HCT116 (cell line): Measurements from ENCODE around the gene BTNL9. TPM values are rescaled to one million over a fixed set of nuclear protein-coding genes. Genes with fewer than 3 reads are reported as not detected.

Experiments used
- ATAC-seq: fragments of 200-7000 bp; cut with Tn5 transposase; 2 replicates; pipeline ENCODE4 v1.9.1; 2020; ENCODE audit warnings: mild to moderate bottlenecking, moderate library complexity
- BruUV-seq: library from RNA; stranded (reverse); fragments of 400-500 nt; replicated peaks from 2 replicates; lab custom pipeline; 2021; lab: Mats Ljungman, UMichigan
- CTCF ChIA-PET: fragments of 300-600 bp; sonication (Branson Sonifier 250); formaldehyde crosslinking; loops from one replicate; lab custom pipeline; 2021; ENCODE audit warnings: antibody characterized with exemption; lab: Charles Lee
- POLR2A ChIA-PET: fragments of 300-600, 350-600 bp; sonication (Branson Sonifier 250); formaldehyde crosslinking; loops from one replicate; lab custom pipeline; 2021; ENCODE audit warnings: antibody characterized with exemption; lab: Charles Lee
- RAD21 ChIA-PET, 2 experiments: fragments of 300-600 bp; sonication (Branson Sonifier 250); formaldehyde crosslinking; loops; one replicate each; lab custom pipeline; 2023; ENCODE audit warnings: low total read pairs in 2 of 2; ENCODE audit not compliant: uncharacterized antibody in 2 of 2, unreplicated experiment in 2 of 2, low non-redundant PET in 1 of 2; lab: Charles Lee
- DNase-seq: peaks from one replicate; pipeline ENCODE4 v3.0.0-alpha.2; 2010; ENCODE audit warnings: low read depth, low spot score
- H2AFZ ChIP-seq: fragments of 200-600 bp; shearing (Covaris generic), sonication (generic); 2 replicates; pipeline ENCODE4 v1.6.1; 2017; ENCODE audit warnings: low read depth, mixed run types, mixed read lengths, antibody characterized with exemption, low read length; ENCODE audit not compliant: poor library complexity, severe bottlenecking
- H3K27ac ChIP-seq: 2 replicates; pipeline ENCODE4 v1.5.1; 2012; ENCODE audit warnings: low read depth, low read length
- H3K27me3 ChIP-seq: fragments of 200-600 bp; sonication (generic); 2 replicates; pipeline ENCODE4 v1.6.1; 2016; ENCODE audit warnings: mixed run types, low read length, mixed read lengths; ENCODE audit not compliant: insufficient read depth
- H3K36me3 ChIP-seq, 2 experiments: fragments of 200-500 bp in 1 of 2; fragments of 200-600 bp in 1 of 2; sonication (Bioruptor generic) in 1 of 2; sonication (generic) in 1 of 2; 2 replicates each; pipeline versions ENCODE4 v1.5.1 to v1.6.1; 2014 to 2016; ENCODE audit warnings: low read length in 2 of 2, inconsistent platforms in 1 of 2, mixed read lengths in 1 of 2, mixed run types in 1 of 2; ENCODE audit not compliant: insufficient read depth in 2 of 2, control insufficient read depth in 1 of 2
- H3K4me1 ChIP-seq, 2 experiments: fragments of 200-600 bp in 1 of 2; sonication (generic) in 1 of 2; 2 replicates each; pipeline versions ENCODE4 v1.5.1 to v1.6.1; 2012 to 2017; ENCODE audit warnings: low read length in 2 of 2, inconsistent platforms in 1 of 2, mild to moderate bottlenecking in 1 of 2, mixed read lengths in 1 of 2, mixed run types in 1 of 2, moderate library complexity in 1 of 2; ENCODE audit not compliant: insufficient read depth in 2 of 2, control insufficient read depth in 1 of 2
- H3K4me2 ChIP-seq: fragments of 200-600 bp; sonication (generic); 2 replicates; pipeline ENCODE4 v1.6.1; 2017; ENCODE audit warnings: mixed run types, low read length, mixed read lengths
- H3K4me3 ChIP-seq, 2 experiments: fragments of 200-600 bp in 1 of 2; sonication (generic) in 1 of 2; replicated peaks in 1 of 2; 2 replicates each; pipeline ENCODE4 v1.5.1; 2011 to 2016; ENCODE audit warnings: low read length in 2 of 2, control low read depth in 1 of 2, low read depth in 1 of 2, mild to moderate bottlenecking in 1 of 2, mixed read lengths in 1 of 2, mixed run types in 1 of 2
- H3K79me2 ChIP-seq: fragments of 200-600 bp; sonication (generic); 2 replicates; pipeline ENCODE4 v1.6.1; 2017; ENCODE audit warnings: mild to moderate bottlenecking, mixed run types, low read length, moderate library complexity, mixed read lengths; ENCODE audit not compliant: insufficient read depth
- H3K9ac ChIP-seq: fragments of 200-600 bp; sonication (generic); 2 replicates; pipeline ENCODE4 v1.6.1; 2016; ENCODE audit warnings: low read length, mixed read lengths
- H3K9me2 ChIP-seq: fragments of 200-600 bp; sonication (generic), shearing (Covaris generic); 2 replicates; pipeline ENCODE4 v1.6.1; 2017; ENCODE audit warnings: mixed run types, mild to moderate bottlenecking, moderate library complexity; ENCODE audit not compliant: insufficient read depth
- H3K9me3 ChIP-seq, 2 experiments: fragments of 200-500 bp in 1 of 2; fragments of 200-600 bp in 1 of 2; sonication (Bioruptor generic) in 1 of 2; sonication (generic) in 1 of 2; 2 replicates each; pipeline ENCODE4 v1.6.1; 2014 to 2017; ENCODE audit warnings: low read length in 2 of 2, mixed read lengths in 2 of 2, inconsistent platforms in 1 of 2, low read depth in 1 of 2, mild to moderate bottlenecking in 1 of 2, mixed run types in 1 of 2, moderate library complexity in 1 of 2; ENCODE audit not compliant: control insufficient read depth in 1 of 2, insufficient read depth in 1 of 2
- H4K20me1 ChIP-seq: fragments of 200-600 bp; sonication (generic), shearing (Covaris generic); 2 replicates; pipeline ENCODE4 v1.6.1; 2017; ENCODE audit warnings: mixed run types, mild to moderate bottlenecking, moderate library complexity; ENCODE audit not compliant: insufficient read depth
- CBX3 ChIP-seq: IDR thresholded peaks from 2 replicates; pipeline ENCODE4 v1.6.1; 2012; ENCODE audit warnings: low read depth
- EGR1 ChIP-seq: IDR thresholded peaks from 2 replicates; pipeline ENCODE4 v1.6.1; 2012; ENCODE audit warnings: low read depth
- EZH2 ChIP-seq: fragments of 200-600 bp; sonication (generic); IDR thresholded peaks from 2 replicates; pipeline ENCODE4 v1.6.1; 2017; ENCODE audit warnings: antibody characterized with exemption, mixed run types
- EZH2phosphoT487 ChIP-seq: fragments of 200-600 bp; IDR thresholded peaks from 2 replicates; pipeline ENCODE4 v1.6.1; 2018; ENCODE audit warnings: antibody characterized with exemption, borderline replicate concordance
- FOSL1 ChIP-seq: IDR thresholded peaks from 2 replicates; pipeline ENCODE4 v1.6.1; 2012; ENCODE audit warnings: low read depth
- JUND ChIP-seq: IDR thresholded peaks from 2 replicates; pipeline ENCODE4 v1.6.1; 2012
- POLR2A ChIP-seq: IDR thresholded peaks from 2 replicates; pipeline ENCODE4 v1.7.0; 2011; ENCODE audit warnings: borderline replicate concordance; ENCODE audit not compliant: insufficient read depth, insufficient read length; ENCODE audit errors: extremely low read depth
- POLR2AphosphoS5 ChIP-seq: IDR thresholded peaks from 2 replicates; pipeline ENCODE4 v1.6.1; 2011; ENCODE audit warnings: mild to moderate bottlenecking, low read depth, low read length, moderate library complexity
- RAD21 ChIP-seq: IDR thresholded peaks from 2 replicates; pipeline ENCODE4 v1.6.1; 2012; ENCODE audit warnings: low read depth, mild to moderate bottlenecking
- SP1 ChIP-seq: IDR thresholded peaks from 2 replicates; pipeline ENCODE4 v1.6.1; 2012; ENCODE audit warnings: low read depth
- SRF ChIP-seq: IDR thresholded peaks from 2 replicates; pipeline ENCODE4 v1.6.1; 2012; ENCODE audit warnings: low read depth
- TCF7L2 ChIP-seq: IDR thresholded peaks from 2 replicates; pipeline ENCODE4 v1.7.0; 2011; ENCODE audit warnings: borderline replicate concordance, inconsistent platforms; ENCODE audit not compliant: insufficient read depth, insufficient read length; ENCODE audit errors: extremely low read depth
- YY1 ChIP-seq: IDR thresholded peaks from 2 replicates; pipeline ENCODE4 v1.6.1; 2011; ENCODE audit warnings: low read length, low read depth, moderate library complexity, mild to moderate bottlenecking; ENCODE audit not compliant: insufficient replicate concordance; ENCODE audit errors: extremely low read depth
- ZFX ChIP-seq: fragments of 450-650 bp; IDR thresholded peaks from 2 replicates; pipeline ENCODE4 v1.6.1; 2017
- ZNF274 ChIP-seq: fragments of 200-500 bp; sonication (Bioruptor generic); IDR thresholded peaks from 2 replicates; pipeline ENCODE4 v1.6.1; 2014; ENCODE audit warnings: mild to moderate bottlenecking, low read depth, low read length, inconsistent platforms
- intact Hi-C: fragments of 100-400 bp; cut with micrococcal nuclease; formaldehyde crosslinking; loops from 2 replicates; pipeline ENCODE4 v1.10.0; 2022
- total RNA-seq: library from RNA; stranded (reverse); gene quantifications from one replicate; pipeline ENCODE4 v1.2.1, GENCODE V29; 2021; ENCODE audit not compliant: unreplicated experiment
- TF ChIP-seq, protein P1 (sequence below): IDR thresholded peaks from 2 replicates; pipeline ENCODE4 v1.6.1; 2012
- TF ChIP-seq, protein P2 (sequence below): IDR thresholded peaks from 2 replicates; pipeline ENCODE4 v1.6.1; 2012
- TF ChIP-seq, protein P3 (sequence below), 3 experiments: fragments of 200-600 bp in 1 of 3; sonication (generic) in 1 of 3; IDR thresholded peaks in 2 of 3; conservative IDR thresholded peaks in 1 of 3; 2 replicates each; pipeline ENCODE4 v1.5.1; 2012 to 2017; ENCODE audit warnings: low read depth in 2 of 3, low read length in 2 of 3, antibody characterized with exemption in 1 of 3, borderline replicate concordance in 1 of 3, control low read depth in 1 of 3, mild to moderate bottlenecking in 1 of 3, mixed read lengths in 1 of 3, mixed run types in 1 of 3, moderate library complexity in 1 of 3; ENCODE audit not compliant: insufficient read depth in 1 of 3
- TF ChIP-seq, protein P4 (sequence below): IDR thresholded peaks from 2 replicates; pipeline ENCODE4 v1.6.1; 2011; ENCODE audit warnings: mild to moderate bottlenecking, low read length, moderate library complexity; ENCODE audit not compliant: insufficient replicate concordance; ENCODE audit errors: extremely low read depth

The BTNL9 gene
- total RNA-seq, 1 experiment from 2014 or later, result 11.7 TPM

DNA sequence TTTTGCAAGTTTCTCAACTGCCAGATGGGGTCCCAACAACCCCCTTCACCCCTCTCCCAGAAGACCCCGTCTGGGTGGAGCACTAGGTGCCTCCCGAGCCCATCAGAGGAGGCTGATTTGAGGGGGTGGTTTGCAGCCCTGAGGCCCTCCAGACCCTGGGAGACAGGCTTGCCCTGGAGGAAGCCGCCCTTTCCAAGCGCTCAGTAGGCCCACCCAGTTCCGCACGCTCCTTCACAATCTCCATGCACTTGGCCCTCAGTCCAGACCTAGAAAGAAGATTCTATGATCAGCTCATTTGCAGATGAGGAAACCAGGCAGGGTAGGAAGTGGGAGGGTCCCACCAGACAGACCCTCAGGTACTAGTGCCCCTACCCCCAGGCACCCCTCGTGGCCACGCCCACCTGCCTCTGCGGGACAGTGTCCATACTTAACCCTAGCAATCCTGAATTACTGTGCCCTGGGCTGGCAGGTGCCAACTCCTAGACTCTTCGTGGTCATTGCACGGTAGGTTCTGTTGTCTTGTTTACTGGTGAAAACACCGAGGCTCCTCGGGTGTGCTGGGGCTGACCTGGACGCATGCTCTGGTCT is 68.6 kb downstream of the BTNL9 start:
- no peak overlapping the region for H3K4me3 ChIP-seq
- H3K9me2 ChIP-seq, result no peaks in the 10 kb centered on the region
- ChIA-PET POLR2A (no interaction called here), CTCF (no interaction called here), RAD21 (no interaction called here)
- H3K36me3 ChIP-seq, result no peaks in the 10 kb centered on the region
- no peak overlapping the region for H3K27ac ChIP-seq
- no peaks in the 10 kb centered on the region for H3K27me3 ChIP-seq
- DNase-seq (no peak), ATAC-seq (no peak)
- no peaks in the 10 kb centered on the region for H3K79me2 ChIP-seq
- no TSS peak for BruUV-seq
- H4K20me1 ChIP-seq, result no peaks in the 10 kb centered on the region
- H3K4me2 ChIP-seq, result no peak overlapping the region
- H2AFZ ChIP-seq, result no peak overlapping the region
- no peaks in the 10 kb centered on the region for H3K9me3 ChIP-seq
- intact Hi-C loops, result no loop called here
- no peak overlapping the region for H3K9ac ChIP-seq
- TF ChIP-seq JUND (no peak), ZNF274 (no peak), EGR1 (no peak), EZH2phosphoT487 (no peak), POLR2A (no peak), SRF (no peak), FOSL1 (no peak), YY1 (no peak), CBX3 (no peak), ZFX (no peak), SP1 (no peak), RAD21 (no peak), TCF7L2 (no peak), EZH2 (no peak), POLR2AphosphoS5 (no peak)
- TF ChIP-seq, protein P1, sequence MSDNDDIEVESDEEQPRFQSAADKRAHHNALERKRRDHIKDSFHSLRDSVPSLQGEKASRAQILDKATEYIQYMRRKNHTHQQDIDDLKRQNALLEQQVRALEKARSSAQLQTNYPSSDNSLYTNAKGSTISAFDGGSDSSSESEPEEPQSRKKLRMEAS, result no peak
- TF ChIP-seq, protein P2, sequence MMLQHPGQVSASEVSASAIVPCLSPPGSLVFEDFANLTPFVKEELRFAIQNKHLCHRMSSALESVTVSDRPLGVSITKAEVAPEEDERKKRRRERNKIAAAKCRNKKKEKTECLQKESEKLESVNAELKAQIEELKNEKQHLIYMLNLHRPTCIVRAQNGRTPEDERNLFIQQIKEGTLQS, result no peak
- TF ChIP-seq, protein P3, sequence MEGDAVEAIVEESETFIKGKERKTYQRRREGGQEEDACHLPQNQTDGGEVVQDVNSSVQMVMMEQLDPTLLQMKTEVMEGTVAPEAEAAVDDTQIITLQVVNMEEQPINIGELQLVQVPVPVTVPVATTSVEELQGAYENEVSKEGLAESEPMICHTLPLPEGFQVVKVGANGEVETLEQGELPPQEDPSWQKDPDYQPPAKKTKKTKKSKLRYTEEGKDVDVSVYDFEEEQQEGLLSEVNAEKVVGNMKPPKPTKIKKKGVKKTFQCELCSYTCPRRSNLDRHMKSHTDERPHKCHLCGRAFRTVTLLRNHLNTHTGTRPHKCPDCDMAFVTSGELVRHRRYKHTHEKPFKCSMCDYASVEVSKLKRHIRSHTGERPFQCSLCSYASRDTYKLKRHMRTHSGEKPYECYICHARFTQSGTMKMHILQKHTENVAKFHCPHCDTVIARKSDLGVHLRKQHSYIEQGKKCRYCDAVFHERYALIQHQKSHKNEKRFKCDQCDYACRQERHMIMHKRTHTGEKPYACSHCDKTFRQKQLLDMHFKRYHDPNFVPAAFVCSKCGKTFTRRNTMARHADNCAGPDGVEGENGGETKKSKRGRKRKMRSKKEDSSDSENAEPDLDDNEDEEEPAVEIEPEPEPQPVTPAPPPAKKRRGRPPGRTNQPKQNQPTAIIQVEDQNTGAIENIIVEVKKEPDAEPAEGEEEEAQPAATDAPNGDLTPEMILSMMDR (IDR thresholded peaks at IDR 0.05 in 2 of 3, conservative IDR thresholded peaks at IDR 0.05 in 1 of 3; ENCODE audit: borderline replicate concordance in 1 of 3, insufficient read depth in 1 of 3, low read depth in 2 of 3, low read length in 2 of 3), result no peak
- TF ChIP-seq, protein P4, sequence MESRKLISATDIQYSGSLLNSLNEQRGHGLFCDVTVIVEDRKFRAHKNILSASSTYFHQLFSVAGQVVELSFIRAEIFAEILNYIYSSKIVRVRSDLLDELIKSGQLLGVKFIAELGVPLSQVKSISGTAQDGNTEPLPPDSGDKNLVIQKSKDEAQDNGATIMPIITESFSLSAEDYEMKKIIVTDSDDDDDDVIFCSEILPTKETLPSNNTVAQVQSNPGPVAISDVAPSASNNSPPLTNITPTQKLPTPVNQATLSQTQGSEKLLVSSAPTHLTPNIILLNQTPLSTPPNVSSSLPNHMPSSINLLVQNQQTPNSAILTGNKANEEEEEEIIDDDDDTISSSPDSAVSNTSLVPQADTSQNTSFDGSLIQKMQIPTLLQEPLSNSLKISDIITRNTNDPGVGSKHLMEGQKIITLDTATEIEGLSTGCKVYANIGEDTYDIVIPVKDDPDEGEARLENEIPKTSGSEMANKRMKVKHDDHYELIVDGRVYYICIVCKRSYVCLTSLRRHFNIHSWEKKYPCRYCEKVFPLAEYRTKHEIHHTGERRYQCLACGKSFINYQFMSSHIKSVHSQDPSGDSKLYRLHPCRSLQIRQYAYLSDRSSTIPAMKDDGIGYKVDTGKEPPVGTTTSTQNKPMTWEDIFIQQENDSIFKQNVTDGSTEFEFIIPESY, result no peak
- 0 out of 4 replicates have a peak, but pooled peaks cover 0 to 4% of the 10 kb centered on the region in 2 experiments for H3K4me1 ChIP-seq
